ENCODE data around the gene UFSP1.

DNA sequence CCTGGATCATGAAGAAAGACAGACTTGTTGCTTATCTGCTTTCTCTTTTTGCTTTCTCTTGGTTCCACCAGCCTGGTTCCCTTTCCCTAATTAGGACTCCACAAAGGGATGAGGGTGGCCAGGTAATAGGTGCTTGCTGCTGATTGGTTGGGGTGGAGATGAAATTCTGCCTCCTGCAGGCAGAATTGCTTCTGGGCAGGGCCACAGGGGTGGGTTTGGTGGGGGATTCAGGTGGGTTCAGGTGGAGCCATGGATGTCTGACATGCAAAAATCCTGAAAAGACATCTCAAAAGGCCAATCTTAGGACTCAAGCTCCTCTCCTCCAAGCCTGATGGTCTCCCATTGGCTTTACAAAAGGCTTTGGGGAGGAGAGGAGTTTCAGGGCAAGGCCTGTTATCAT is 31.5 kb upstream of the UFSP1 start:
- TF ChIP-seq, protein P1, sequence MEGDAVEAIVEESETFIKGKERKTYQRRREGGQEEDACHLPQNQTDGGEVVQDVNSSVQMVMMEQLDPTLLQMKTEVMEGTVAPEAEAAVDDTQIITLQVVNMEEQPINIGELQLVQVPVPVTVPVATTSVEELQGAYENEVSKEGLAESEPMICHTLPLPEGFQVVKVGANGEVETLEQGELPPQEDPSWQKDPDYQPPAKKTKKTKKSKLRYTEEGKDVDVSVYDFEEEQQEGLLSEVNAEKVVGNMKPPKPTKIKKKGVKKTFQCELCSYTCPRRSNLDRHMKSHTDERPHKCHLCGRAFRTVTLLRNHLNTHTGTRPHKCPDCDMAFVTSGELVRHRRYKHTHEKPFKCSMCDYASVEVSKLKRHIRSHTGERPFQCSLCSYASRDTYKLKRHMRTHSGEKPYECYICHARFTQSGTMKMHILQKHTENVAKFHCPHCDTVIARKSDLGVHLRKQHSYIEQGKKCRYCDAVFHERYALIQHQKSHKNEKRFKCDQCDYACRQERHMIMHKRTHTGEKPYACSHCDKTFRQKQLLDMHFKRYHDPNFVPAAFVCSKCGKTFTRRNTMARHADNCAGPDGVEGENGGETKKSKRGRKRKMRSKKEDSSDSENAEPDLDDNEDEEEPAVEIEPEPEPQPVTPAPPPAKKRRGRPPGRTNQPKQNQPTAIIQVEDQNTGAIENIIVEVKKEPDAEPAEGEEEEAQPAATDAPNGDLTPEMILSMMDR (IDR thresholded peaks at IDR 0.05): no peak
- no peak for TF ChIP-seq POLR2A (IDR thresholded peaks at IDR 0.05)

Data from sigmoid colon (tissue), 3 donors.